PC-3 (cell line): ENCODE measurements around the gene TAS2R39. TPM values are rescaled to one million over a fixed set of nuclear protein-coding genes. Genes with fewer than 3 reads are reported as not detected.

Experiments
- ATAC-seq: fragments of 200-7000 bp; cut with Tn5 transposase; 2 replicates; pipeline ENCODE4 v1.9.1; 2020; ENCODE audit warnings: mild to moderate bottlenecking, moderate library complexity
- BruUV-seq: library from RNA; stranded (reverse); fragments of 400-500 nt; replicated peaks from 2 replicates; lab custom pipeline; 2021; lab: Mats Ljungman, UMichigan
- CTCF ChIA-PET: fragments of 300-600 bp; sonication (Branson Sonifier 250); formaldehyde crosslinking; loops from one replicate; lab custom pipeline; 2022; ENCODE audit warnings: antibody characterized with exemption; lab: Charles Lee
- POLR2A ChIA-PET: fragments of 300-600 bp; sonication (Branson Sonifier 250); formaldehyde crosslinking; loops from one replicate; lab custom pipeline; 2022; ENCODE audit warnings: antibody characterized with exemption; ENCODE audit not compliant: unreplicated experiment; lab: Charles Lee
- DNase-seq: peaks from one replicate; pipeline ENCODE4 v3.0.0-alpha.2; 2015
- H2AFZ ChIP-seq: fragments of 300-600 bp; sonication (generic); 2 replicates; pipeline ENCODE4 v1.6.0; 2016; ENCODE audit warnings: antibody characterized with exemption, low read length
- H3F3A ChIP-seq: fragments of 300-600 bp; sonication (generic); one replicate; pipeline ENCODE4 v1.6.0; 2017; ENCODE audit warnings: antibody characterized with exemption, low read length, control low read depth, mild to moderate bottlenecking; ENCODE audit not compliant: unreplicated experiment
- H3K27ac ChIP-seq: fragments of 300-600 bp; sonication (generic); 2 replicates; pipeline ENCODE4 v1.5.1; 2016; ENCODE audit warnings: mild to moderate bottlenecking, low read length
- H3K27me3 ChIP-seq: fragments of 300-600 bp; sonication (generic); 2 replicates; pipeline ENCODE4 v1.6.1; 2016; ENCODE audit warnings: low read length, mixed read lengths
- H3K36me3 ChIP-seq: fragments of 300-600 bp; sonication (generic); 2 replicates; pipeline ENCODE4 v1.6.1; 2016; ENCODE audit warnings: low read depth, mixed run types, low read length, mixed read lengths
- H3K4me1 ChIP-seq: fragments of 300-600 bp; sonication (generic); 2 replicates; pipeline ENCODE4 v1.5.1; 2016; ENCODE audit warnings: low read length; ENCODE audit not compliant: insufficient read depth
- H3K4me2 ChIP-seq: fragments of 300-600 bp; sonication (generic); 2 replicates; pipeline ENCODE4 v1.6.0; 2016; ENCODE audit warnings: low read length
- H3K4me3 ChIP-seq: fragments of 300-600 bp; sonication (generic); 2 replicates; pipeline ENCODE4 v1.5.1; 2016; ENCODE audit warnings: mild to moderate bottlenecking, low read length, mixed read lengths
- H3K79me2 ChIP-seq: fragments of 300-600 bp; sonication (generic); 2 replicates; pipeline ENCODE4 v1.6.1; 2017; ENCODE audit warnings: low read length, mixed read lengths
- H3K9ac ChIP-seq: fragments of 300-600 bp; sonication (generic); 2 replicates; pipeline ENCODE4 v1.6.0; 2016; ENCODE audit warnings: mild to moderate bottlenecking, low read length
- H3K9me2 ChIP-seq: fragments of 300-600 bp; sonication (generic); replicated peaks from 2 replicates; pipeline ENCODE4 v1.6.1; 2016; ENCODE audit warnings: mixed run types, low read length, mixed read lengths
- H3K9me3 ChIP-seq: fragments of 300-600 bp; sonication (generic); 2 replicates; pipeline ENCODE4 v1.6.1; 2016; ENCODE audit warnings: low read length, mixed read lengths
- H4K20me1 ChIP-seq: fragments of 300-600 bp; sonication (generic); 2 replicates; pipeline ENCODE4 v1.6.1; 2016; ENCODE audit warnings: low read length, mixed read lengths
- EZH2 ChIP-seq: fragments of 300-600 bp; sonication (generic); IDR thresholded peaks from one replicate; pipeline ENCODE4 v1.6.1; 2017; ENCODE audit warnings: antibody characterized with exemption, mild to moderate bottlenecking, low read length; ENCODE audit not compliant: unreplicated experiment
- EZH2phosphoT487 ChIP-seq: fragments of 300-600 bp; sonication (generic); IDR thresholded peaks from 2 replicates; pipeline ENCODE4 v1.6.1; 2018; ENCODE audit warnings: mild to moderate bottlenecking, antibody characterized with exemption, low read length, borderline replicate concordance
- intact Hi-C: fragments of 100-400 bp; cut with micrococcal nuclease; formaldehyde crosslinking; loops from 2 replicates; pipeline ENCODE4 v1.9.0; 2023
- total RNA-seq: library from RNA; depleted of rRNA; stranded (reverse); fragments of >200 nt; gene quantifications from 2 replicates; pipeline ENCODE4 v1.2.3, GENCODE V29; 2014
- TF ChIP-seq, protein P1 (sequence below): fragments of 300-600 bp; sonication (generic); conservative IDR thresholded peaks from 2 replicates; pipeline ENCODE4 v1.5.1; 2017; ENCODE audit warnings: antibody characterized with exemption, low read depth, mild to moderate bottlenecking, low read length

TAS2R39 gene
- total RNA-seq, 1 experiment from 2014 or later: not detected

- ATAC-seq (no peak), DNase-seq (no peak)
- intact Hi-C loops: no loop called here
- Histone ChIP-seq H3K4me2 (no peak overlapping the region), H3K27ac (no peak overlapping the region), H3K9ac (no peak overlapping the region), H3K27me3 (peaks cover 38% of the 10 kb centered on the region; the same call in 1 of the 2 replicates), H3K9me3 (0 out of 2 replicates have a peak, but pooled peaks cover 3% of the 10 kb centered on the region), H2AFZ (no peak overlapping the region), H3K9me2 (no peaks in the 10 kb centered on the region), H3K4me3 (no peak overlapping the region), H4K20me1 (no peaks in the 10 kb centered on the region), H3K79me2 (no peaks in the 10 kb centered on the region), H3K4me1 (no peaks in the 10 kb centered on the region), H3K36me3 (no peaks in the 10 kb centered on the region), H3F3A (no peaks in the 10 kb centered on the region)
- CTCF ChIA-PET: no interaction called here
- TF ChIP-seq, protein P1, sequence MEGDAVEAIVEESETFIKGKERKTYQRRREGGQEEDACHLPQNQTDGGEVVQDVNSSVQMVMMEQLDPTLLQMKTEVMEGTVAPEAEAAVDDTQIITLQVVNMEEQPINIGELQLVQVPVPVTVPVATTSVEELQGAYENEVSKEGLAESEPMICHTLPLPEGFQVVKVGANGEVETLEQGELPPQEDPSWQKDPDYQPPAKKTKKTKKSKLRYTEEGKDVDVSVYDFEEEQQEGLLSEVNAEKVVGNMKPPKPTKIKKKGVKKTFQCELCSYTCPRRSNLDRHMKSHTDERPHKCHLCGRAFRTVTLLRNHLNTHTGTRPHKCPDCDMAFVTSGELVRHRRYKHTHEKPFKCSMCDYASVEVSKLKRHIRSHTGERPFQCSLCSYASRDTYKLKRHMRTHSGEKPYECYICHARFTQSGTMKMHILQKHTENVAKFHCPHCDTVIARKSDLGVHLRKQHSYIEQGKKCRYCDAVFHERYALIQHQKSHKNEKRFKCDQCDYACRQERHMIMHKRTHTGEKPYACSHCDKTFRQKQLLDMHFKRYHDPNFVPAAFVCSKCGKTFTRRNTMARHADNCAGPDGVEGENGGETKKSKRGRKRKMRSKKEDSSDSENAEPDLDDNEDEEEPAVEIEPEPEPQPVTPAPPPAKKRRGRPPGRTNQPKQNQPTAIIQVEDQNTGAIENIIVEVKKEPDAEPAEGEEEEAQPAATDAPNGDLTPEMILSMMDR: no peak
- TF ChIP-seq EZH2phosphoT487: no peak
- no peak for TF ChIP-seq EZH2
- BruUV-seq: no TSS peak
- POLR2A ChIA-PET: no interaction called here
These were observed 18.9 kb downstream of the TAS2R39 start for GRCh38 chr7:143202161-143202560.

DNA sequence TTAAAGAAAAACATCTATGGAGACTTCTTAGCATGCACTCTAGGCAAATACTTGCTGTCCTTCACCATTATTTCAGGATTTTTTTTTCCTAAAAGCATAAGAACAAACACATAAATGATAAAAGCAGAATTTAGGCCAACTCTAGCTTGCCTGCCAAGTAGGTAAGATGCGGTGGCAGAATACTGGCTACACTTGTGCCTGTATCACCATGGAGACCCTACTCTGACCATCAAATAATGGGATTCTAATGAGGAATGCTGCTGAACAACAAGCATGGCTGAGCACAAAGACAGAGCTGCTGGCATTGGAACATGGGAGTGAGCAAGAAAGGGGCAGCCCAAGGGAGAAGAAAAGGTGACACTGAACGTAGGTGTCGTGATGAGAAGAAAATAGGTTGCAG, 20.2 kb downstream of the TAS2R39 start:
- Histone ChIP-seq H3K9me2 (no peaks in the 10 kb centered on the region), H4K20me1 (no peaks in the 10 kb centered on the region), H3K36me3 (no peaks in the 10 kb centered on the region), H3K4me2 (no peak overlapping the region), H3K4me3 (no peak overlapping the region), H2AFZ (no peak overlapping the region), H3F3A (no peaks in the 10 kb centered on the region), H3K27me3 (peaks cover 39% of the 10 kb centered on the region; the same call in 1 of the 2 replicates), H3K27ac (no peak overlapping the region), H3K79me2 (no peaks in the 10 kb centered on the region), H3K4me1 (no peaks in the 10 kb centered on the region), H3K9ac (no peak overlapping the region), H3K9me3 (no peaks in the 10 kb centered on the region)
- no peak for ATAC-seq
- no peak for DNase-seq
- no TSS peak for BruUV-seq
- ChIA-PET POLR2A (no interaction called here), CTCF (no interaction called here)
- intact Hi-C loops: no loop called here
- TF ChIP-seq EZH2 (no peak), EZH2phosphoT487 (no peak)
- TF ChIP-seq, protein P1: no peak

DNA sequence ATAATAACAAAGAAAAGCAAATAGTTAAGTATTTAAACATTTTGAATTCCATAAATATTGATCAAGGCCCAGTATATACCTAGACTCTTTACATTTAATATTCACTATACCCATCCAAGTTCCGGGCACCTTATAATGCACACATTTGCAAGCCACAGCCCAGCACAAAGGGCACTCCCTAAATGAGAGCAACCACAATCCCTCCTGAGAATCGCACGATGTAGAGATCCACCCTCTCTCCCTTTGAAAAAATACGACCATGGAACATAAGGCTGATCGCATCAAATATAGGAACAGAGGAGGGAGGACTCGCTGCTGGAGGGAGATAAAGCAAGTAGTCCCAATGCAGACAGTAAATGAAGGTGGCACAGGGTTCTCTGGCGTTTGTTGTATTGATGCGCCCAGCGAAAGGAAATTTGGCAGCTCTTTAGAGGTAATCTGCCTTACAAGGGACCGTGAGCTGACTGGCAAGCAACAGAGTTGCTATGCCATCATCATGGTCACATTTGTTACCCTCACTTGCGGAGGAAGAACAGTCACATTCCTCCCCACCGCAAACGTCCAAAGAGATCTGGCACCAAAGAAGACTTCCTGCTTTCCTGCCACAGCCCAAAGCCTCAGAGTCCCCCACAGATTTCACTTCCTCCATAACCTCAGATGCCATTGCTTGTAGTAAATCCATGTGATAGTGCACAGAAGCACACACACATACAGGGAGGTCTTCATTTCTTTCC, 22.5 kb downstream of the TAS2R39 start:
- Histone ChIP-seq H3K9me3 (no peaks in the 10 kb centered on the region), H3K27me3 (peaks cover 34% of the 10 kb centered on the region; the same call in 1 of the 2 replicates), H3K79me2 (no peaks in the 10 kb centered on the region), H3K4me2 (no peak overlapping the region), H4K20me1 (no peaks in the 10 kb centered on the region), H3K9ac (no peak overlapping the region), H3K36me3 (no peaks in the 10 kb centered on the region), H3K27ac (no peak overlapping the region), H3K4me3 (no peak overlapping the region), H3K4me1 (no peaks in the 10 kb centered on the region), H2AFZ (no peak overlapping the region), H3F3A (no peaks in the 10 kb centered on the region), H3K9me2 (no peaks in the 10 kb centered on the region)
- intact Hi-C loops: no loop called here
- ChIA-PET CTCF (interaction anchor here (0.6 kb wide), 1 partner anchor 10 kb away, joined by 3 read pairs; no protein-coding TSS in a partner anchor), POLR2A (no interaction called here)
- ATAC-seq (no peak), DNase-seq (no peak)
- no peak for TF ChIP-seq EZH2
- no peak for TF ChIP-seq EZH2phosphoT487
- TF ChIP-seq, protein P1: no peak
- no TSS peak for BruUV-seq
